Measurements from ENCODE around the gene DLG1. TPM values are rescaled to one million over a fixed set of nuclear protein-coding genes. Genes with fewer than 3 reads are reported as not detected.

DLG1 gene
- total RNA-seq, 4 donors from 2014 or later: 49.6 to 78.9 (median 76.2) TPM

DNA sequence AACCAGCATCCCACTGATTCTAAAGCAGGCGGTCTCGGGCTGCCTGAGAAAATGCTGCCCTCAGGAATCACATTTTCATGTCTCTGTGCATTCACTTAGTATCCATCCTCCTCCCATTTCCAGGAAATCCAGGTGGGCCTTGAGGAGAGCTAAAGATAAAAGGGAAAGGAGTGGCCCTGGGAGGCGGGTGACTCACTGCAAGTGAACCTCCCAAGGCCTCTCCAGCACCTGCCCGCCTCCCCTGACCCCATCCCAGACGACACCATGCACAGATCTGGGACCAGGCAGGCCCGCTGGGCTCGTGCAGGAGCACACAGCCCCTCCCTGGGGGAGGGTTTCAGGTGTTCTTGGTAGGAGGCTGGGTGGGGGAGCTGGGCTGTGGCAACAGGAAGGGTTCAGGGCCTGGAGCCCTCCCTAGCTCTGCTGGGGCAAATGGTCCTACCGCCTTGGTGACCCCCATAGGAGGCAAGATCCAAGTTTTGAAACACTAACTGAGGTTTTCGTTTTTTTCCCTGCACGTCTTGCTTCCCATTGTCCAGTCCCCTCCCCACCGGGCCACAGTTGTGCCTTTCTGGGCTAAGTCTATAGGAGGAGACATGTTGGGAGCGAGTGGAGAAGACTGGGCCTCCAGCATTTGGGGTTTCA, 291.0 kb downstream of the DLG1 start:
- TF ChIP-seq, protein P1, sequence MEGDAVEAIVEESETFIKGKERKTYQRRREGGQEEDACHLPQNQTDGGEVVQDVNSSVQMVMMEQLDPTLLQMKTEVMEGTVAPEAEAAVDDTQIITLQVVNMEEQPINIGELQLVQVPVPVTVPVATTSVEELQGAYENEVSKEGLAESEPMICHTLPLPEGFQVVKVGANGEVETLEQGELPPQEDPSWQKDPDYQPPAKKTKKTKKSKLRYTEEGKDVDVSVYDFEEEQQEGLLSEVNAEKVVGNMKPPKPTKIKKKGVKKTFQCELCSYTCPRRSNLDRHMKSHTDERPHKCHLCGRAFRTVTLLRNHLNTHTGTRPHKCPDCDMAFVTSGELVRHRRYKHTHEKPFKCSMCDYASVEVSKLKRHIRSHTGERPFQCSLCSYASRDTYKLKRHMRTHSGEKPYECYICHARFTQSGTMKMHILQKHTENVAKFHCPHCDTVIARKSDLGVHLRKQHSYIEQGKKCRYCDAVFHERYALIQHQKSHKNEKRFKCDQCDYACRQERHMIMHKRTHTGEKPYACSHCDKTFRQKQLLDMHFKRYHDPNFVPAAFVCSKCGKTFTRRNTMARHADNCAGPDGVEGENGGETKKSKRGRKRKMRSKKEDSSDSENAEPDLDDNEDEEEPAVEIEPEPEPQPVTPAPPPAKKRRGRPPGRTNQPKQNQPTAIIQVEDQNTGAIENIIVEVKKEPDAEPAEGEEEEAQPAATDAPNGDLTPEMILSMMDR (IDR thresholded peaks at IDR 0.05; ENCODE audit: low read depth): no peak

DNA sequence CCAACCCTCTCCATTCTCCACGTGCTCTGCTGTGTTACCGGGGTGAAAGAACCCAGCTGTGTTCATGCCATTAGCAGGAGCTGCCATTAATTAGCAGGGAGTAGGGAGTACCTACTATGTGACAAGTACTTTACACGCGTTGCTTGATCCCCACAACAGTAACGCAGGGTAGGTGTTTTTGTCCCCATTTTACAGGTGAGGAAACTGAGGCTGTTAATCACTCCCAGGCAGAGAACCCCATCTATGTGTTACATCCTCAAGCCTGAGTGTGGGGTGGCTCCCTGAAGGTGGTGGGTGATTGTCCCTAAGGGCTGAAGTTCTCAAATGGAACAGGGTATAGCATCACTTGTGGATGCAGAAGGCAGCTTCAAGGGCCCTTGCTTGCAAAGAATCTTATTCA, 291.6 kb downstream of the DLG1 start:
- TF ChIP-seq, protein P1 (IDR thresholded peaks at IDR 0.05; ENCODE audit: low read depth): no peak

DNA sequence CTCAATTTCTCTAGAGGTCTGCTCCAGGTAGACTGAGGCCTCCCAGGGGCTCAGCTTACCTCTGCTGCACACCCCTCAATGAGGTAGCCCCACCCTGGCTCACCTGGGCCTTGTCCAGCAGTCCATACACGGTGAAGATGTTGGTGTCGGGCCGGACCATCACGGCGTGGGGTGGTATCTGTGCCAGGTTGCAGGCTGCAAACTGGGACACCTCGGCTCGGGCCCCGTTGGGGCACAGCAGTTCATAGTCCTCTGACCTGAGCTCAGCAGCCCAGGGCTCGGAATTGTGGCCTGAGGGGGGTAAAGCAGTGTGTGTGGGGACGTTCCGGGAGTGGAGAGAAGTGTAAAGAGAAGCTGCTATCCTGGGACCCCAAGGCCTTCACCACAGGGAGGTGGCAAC, 292.0 kb downstream of the DLG1 start:
- TF ChIP-seq, protein P1 (IDR thresholded peaks at IDR 0.05; ENCODE audit: low read depth): no peak

DNA sequence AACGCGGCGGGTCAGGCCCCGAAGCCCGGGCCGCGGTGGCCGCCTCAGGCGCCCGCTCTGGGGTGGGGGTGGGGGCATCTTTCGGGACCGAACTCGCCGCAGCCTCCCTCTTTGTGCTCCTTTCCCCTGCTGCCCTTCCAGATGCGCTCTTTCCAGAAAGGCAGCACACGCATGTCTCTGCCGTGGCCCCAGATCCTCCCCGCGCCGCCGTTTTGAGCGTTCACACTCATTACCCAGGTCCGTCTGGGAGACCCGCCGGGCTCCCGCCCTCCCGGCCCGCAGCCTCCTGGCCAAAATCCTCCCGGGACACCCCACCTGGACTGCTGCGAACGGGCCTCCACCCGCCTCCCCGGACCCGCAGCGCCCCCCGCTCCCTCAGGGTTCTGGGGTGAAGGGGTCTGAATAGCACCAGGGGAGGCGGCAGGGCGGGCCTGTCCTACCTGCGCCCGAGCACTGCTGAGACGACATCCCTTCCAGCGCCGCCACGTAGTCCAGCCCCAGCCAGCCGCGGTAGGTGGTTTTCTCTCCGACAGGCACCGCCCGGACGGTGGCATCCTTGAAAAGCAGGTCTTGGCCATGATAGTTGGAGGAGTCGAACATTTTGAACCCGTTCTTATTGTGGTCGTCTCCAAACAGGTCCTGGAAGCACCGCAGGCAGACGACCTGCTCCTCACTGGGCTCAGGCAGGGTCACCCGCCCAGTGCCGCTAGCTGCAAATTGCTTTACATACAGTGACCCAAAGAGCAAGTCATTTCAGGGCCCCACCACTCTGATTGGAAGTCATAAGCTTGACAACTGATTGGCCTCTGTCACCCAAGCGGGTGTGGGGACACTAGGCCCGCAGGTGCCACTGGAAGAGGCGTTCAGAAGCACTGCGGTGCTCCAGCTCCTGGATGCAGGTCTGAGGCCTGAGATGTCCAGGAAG, 294.7 kb downstream of the DLG1 start:
- TF ChIP-seq, protein P1 (IDR thresholded peaks at IDR 0.05; ENCODE audit: low read depth): no peak

DNA sequence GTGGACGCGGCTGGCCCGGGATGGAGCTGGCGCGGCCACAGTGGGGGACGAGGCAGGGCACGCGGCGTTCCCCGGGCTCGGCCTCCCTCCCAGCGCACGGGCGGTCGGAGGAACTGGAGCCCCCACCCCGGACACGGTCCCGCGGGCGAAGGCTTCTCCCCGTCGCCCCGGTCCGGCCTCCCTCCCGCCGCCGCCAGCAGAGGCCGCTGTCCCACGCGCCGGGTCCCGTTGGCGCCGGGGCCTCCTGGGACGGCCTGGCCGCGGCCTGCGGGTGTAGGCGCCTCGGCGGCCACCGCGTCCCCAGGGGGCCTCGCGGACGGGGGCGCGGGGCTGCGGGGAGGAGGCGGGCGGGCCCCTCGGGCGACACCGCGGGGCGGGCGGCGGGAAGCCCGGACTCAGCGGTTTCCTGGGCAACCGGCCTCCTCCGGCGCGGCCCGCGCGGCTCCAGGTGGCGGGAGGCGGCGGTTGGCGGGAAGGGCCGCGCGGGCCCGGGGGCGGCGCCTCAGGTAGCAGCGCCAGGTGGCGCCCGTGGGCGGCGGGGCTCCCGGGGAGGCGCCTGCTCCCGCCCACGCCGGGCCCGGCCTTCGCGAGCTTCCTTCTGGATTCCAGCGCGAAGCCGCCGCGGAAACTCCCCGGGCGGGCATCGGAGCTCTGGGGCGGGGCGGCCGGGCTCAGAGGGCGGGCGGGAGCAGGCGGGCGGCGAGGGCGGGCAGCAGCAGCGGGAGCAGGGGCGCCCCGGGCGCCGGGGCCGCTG, 295.5 kb downstream of the DLG1 start:
- TF ChIP-seq, protein P1 (IDR thresholded peaks at IDR 0.05; ENCODE audit: low read depth): no peak

DNA sequence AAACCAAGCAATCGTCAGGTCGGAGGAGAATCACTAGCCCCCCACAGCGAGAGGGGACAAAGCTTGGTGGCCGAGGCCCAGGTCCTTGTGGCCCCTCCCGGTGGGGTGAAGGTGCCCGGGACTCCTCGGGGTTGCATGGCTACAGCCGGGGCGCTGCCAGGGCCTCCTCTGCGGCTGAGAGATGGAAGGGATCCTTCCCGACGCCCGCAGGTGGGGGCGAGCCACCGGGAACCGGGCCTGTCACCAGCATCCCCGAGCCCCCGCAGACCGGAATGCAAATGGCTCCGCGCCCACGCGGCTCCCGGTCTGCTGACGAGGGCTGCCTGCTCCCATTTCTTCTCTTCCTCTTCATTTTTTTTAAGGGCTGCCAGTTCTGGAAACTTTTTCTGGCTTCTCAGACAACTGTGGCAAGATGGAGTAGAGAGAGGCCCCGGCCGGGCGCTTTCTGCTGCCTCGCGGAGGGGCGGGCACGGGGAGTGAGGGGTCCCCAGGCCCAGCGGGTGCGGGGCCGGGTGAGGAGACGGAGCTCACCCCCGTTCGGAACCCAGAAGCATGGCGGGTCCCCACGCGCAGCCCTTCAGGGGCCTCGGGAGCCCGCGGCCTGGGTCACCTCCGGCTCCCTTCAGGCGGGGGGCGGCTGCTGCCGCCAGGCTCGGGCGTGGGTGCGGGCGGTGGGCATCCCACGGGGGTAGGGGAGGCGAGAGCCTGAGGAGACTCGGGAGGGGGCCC, 296.3 kb downstream of the DLG1 start:
- TF ChIP-seq, protein P1 (IDR thresholded peaks at IDR 0.05; ENCODE audit: low read depth): no peak

Data from subcutaneous adipose tissue (tissue), 4 donors.